H1 (cell line): ENCODE measurements around the gene PSMA5. TPM values are rescaled to one million over a fixed set of nuclear protein-coding genes. Genes with fewer than 3 reads are reported as not detected.

Experiments used
- SP2 ChIP-seq: IDR thresholded peaks from 2 replicates; pipeline ENCODE4 v1.6.1; 2012; ENCODE audit warnings: mild to moderate bottlenecking, low read length, inconsistent platforms
- polyA plus RNA-seq, 7 experiments: library from polyadenylated mRNA; depleted of rRNA in 3 of 7; stranded (reverse) in 5 of 7; unstranded in 2 of 7; fragments of >200 nt in 5 of 7; fragments of 200-250 nt in 2 of 7; gene quantifications; 1 replicate in 5 of 7; 2 replicates in 1 of 7; 4 replicates in 1 of 7; pipeline versions ENCODE4 v1.2.1 to v1.2.3, GENCODE V29; 2011 to 2013; ENCODE audit warnings: missing spikeins in 2 of 7, mixed read lengths in 2 of 7
- total RNA-seq: library from RNA; stranded (reverse); fragmentation: NEBNext Ultra II Directional; extraction: Animal tissue kit (Norgen Biotek cat#: 25700); gene quantifications from 2 replicates; pipeline ENCODE4 v1.2.1, GENCODE V29; 2021
- TF ChIP-seq, protein P1 (sequence below), 3 experiments: IDR thresholded peaks; 1 replicate in 2 of 3; 2 replicates in 1 of 3; pipeline versions ENCODE4 v1.5.1 to v1.6.1; 2011; ENCODE audit warnings: low read length in 3 of 3, mild to moderate bottlenecking in 3 of 3, inconsistent platforms in 2 of 3, low read depth in 1 of 3, moderate library complexity in 1 of 3; ENCODE audit not compliant: insufficient read depth in 1 of 3; ENCODE audit errors: control extremely low read depth in 1 of 3

Gene PSMA5
- total and polyA plus RNA-seq, 2 of the 8 experiments (the other 6 are each of a cell fraction or from before 2014, with no cell fraction given), result 140 to 166 TPM

DNA sequence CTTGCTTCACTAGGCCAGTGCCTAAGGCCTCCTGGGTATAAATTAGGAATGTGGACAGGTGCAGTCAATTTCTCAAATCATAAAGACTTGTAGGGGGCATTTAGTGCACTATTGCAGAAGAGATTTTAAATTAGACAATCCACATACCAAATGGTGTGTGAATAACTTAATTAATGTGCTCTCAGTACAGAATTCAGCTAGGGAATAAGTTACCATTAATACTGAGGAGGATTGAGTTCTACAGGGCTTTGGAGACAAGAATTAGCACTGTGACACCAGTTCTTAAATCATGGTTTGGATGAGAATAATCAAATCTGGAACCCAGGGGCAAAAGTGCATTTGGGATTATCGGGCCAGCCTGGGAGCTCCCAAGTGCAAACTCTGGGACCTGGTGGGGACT, 41.8 kb upstream of the PSMA5 start (continued):
- no peak for TF ChIP-seq SP2
- TF ChIP-seq, protein P1, sequence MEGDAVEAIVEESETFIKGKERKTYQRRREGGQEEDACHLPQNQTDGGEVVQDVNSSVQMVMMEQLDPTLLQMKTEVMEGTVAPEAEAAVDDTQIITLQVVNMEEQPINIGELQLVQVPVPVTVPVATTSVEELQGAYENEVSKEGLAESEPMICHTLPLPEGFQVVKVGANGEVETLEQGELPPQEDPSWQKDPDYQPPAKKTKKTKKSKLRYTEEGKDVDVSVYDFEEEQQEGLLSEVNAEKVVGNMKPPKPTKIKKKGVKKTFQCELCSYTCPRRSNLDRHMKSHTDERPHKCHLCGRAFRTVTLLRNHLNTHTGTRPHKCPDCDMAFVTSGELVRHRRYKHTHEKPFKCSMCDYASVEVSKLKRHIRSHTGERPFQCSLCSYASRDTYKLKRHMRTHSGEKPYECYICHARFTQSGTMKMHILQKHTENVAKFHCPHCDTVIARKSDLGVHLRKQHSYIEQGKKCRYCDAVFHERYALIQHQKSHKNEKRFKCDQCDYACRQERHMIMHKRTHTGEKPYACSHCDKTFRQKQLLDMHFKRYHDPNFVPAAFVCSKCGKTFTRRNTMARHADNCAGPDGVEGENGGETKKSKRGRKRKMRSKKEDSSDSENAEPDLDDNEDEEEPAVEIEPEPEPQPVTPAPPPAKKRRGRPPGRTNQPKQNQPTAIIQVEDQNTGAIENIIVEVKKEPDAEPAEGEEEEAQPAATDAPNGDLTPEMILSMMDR (IDR thresholded peaks at IDR 0.05; ENCODE audit: control extremely low read depth in 1 of 3, insufficient read depth in 1 of 3, low read depth in 1 of 3, low read length in 3 of 3), result no peak
